Measurements from ENCODE around the gene ASTN2. TPM values are rescaled to one million over a fixed set of nuclear protein-coding genes. Genes with fewer than 3 reads are reported as not detected.

The ASTN2 gene
- polyA plus RNA-seq, 3 donors, result 17.2 to 17.5 (median 17.5) TPM

- DNase-seq (ENCODE audit: extremely low read depth in 1 of 11, low read depth in 9 of 11, low spot score in 4 of 11), result no peak
These were observed 10.7 kb upstream of the ASTN2 start for GRCh38 chr9:117425566-117425965.

DNA sequence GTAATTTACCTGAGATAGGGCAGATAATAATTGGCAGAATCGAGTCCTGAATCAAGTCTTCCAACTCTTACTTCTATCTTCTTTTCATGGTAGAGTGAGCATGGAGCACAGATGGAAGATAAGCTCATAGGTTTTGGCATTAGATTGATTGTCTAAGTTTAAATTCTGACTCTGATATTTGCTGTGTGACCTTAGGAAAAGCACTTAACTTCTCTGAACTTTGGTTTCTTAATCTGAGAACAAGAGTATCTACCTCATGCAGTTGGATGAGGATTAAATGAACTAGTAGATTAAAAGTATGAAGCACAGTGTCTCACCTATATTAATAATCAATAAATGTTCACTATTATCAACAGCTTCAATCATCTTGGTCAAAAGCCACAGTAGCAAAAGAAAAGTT lies 9.4 kb upstream of the ASTN2 start:
- no peak for DNase-seq (ENCODE audit: extremely low read depth in 1 of 11, low read depth in 9 of 11, low spot score in 4 of 11)

- DNase-seq (ENCODE audit: extremely low read depth in 1 of 11, low read depth in 9 of 11, low spot score in 4 of 11), result no peak
These were observed 3.3 kb upstream of the ASTN2 start for GRCh38 chr9:117418111-117418510.

DNA sequence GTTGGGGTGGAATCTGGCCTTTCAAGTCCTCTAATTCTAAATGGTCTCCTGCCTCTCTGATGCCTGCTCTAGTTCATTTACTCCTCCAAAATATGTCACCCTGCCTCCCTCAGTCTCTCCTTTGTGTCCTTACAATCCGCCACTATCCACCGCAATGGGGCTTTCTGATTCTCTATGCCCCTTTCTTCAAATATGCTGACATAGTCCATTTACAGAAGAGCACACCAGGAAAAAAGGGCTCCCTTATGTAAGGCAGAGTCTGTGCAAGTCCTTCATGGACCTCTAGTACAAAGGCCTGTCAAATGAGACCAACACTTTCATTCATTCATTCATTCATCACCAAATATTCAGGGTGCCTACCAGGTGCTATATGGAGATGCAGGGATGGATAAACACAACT lies 2.0 kb upstream of the ASTN2 start:
- no peak for DNase-seq (ENCODE audit: extremely low read depth in 1 of 11, low read depth in 9 of 11, low spot score in 4 of 11)

GRCh38 chr9:117415358-117415914 lies 579 bp upstream of the ASTN2 start:
- DNase-seq (ENCODE audit: extremely low read depth in 1 of 11, low read depth in 9 of 11, low spot score in 4 of 11), result no peak

GRCh38 chr9:117414220-117414905 lies 494 bp downstream of the ASTN2 start:
- no peak for DNase-seq (ENCODE audit: extremely low read depth in 1 of 11, low read depth in 9 of 11, low spot score in 4 of 11)

DNA sequence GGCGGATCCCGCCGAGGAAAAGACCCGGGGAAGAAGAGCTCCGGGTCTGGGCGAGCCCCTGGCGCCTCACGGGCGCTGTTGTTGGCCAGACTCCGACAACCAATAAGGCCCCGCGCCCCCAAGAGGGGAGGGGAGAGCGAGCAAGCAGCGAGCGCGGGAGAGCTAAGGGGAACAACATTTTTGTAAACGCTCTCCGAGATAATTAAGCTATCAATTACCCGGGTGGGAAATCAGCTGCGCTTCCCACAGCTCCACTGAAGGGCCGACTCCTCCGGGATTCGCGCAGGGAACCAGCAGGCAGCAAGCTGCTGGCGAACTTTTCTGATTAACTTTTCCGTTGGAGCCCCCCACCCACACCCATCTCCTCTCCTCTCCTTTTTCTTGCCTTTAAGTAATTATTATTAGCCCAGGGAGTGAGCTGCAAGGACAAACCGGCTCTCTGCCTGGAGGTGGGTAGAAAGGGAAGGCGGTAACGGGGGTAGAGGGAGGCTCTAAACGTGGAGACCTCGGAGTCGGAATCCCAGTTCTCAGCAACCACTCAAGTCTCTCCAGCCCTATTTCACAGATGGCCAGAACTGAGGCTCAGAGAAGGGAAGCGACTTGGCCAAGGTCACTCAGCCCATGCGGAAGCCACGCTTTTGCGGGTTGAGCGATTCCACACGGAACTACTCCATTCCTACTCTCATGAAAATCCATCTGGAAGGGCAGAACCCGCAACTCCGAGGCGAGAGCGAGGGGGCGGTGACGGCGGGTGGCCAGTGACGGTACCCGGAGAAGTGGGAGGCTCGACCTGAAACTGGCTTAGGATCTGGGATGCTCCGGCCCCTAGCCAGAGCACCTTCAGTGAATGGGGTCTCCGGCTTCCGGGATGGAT lies 1.3 kb downstream of the ASTN2 start:
- no peak for DNase-seq (ENCODE audit: extremely low read depth in 1 of 11, low read depth in 9 of 11, low spot score in 4 of 11)

DNA sequence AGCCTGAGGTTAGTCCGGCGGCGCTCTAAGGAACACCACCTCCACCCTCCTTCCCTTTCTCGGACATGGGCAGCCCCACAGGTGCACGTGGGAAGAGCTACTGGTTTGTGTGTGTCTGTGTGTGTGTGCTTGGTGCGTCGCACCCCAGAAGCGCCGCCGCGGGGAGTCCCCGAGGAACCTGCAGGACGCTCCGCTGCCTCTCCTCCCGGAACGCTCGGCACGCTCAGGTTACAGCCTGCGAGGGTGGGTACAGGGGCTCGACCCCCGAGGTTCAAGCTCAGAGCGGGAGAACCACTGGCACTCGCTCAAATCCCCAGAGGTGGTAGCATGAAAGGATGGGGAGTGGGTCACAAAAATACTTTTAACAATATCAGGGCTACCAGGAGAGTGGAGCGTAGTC lies 2.0 kb downstream of the ASTN2 start:
- DNase-seq (ENCODE audit: extremely low read depth in 1 of 11, low read depth in 9 of 11, low spot score in 4 of 11), result no peak

- DNase-seq (ENCODE audit: extremely low read depth in 1 of 11, low read depth in 9 of 11, low spot score in 4 of 11), result no peak
These were observed 2.7 kb downstream of the ASTN2 start for GRCh38 chr9:117412006-117412715.

GRCh38 chr9:117411547-117411946 lies 3.3 kb downstream of the ASTN2 start:
- DNase-seq (ENCODE audit: extremely low read depth in 1 of 11, low read depth in 9 of 11, low spot score in 4 of 11), result no peak

GRCh38 chr9:117409321-117409720 lies 5.5 kb downstream of the ASTN2 start:
- no peak for DNase-seq (ENCODE audit: extremely low read depth in 1 of 11, low read depth in 9 of 11, low spot score in 4 of 11)

GRCh38 chr9:117407436-117408022 lies 7.3 kb downstream of the ASTN2 start:
- DNase-seq (ENCODE audit: extremely low read depth in 1 of 11, low read depth in 9 of 11, low spot score in 4 of 11), result no peak

GRCh38 chr9:117405950-117406705 lies 8.7 kb downstream of the ASTN2 start:
- no peak for DNase-seq (ENCODE audit: extremely low read depth in 1 of 11, low read depth in 9 of 11, low spot score in 4 of 11)

DNA sequence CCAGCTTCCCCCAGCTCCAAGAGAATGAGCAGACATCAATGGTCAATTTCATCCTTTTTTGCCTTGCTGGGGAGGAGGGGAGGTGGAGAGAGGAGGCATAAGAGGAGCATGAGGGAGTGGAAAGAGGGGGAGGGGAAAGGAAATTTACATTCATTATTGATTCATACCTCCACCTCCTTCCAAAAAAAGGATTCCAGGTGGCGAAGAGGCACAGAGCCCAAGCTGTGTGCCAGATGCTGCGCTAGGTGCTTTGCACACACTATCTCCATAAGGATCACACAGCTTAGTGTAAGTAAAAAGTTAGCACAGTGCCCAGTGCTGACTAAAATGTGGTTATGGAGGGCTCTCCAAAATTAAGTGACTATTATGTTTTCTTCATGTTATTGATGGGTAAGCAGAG lies 11.0 kb downstream of the ASTN2 start:
- no peak for DNase-seq (ENCODE audit: extremely low read depth in 1 of 11, low read depth in 9 of 11, low spot score in 4 of 11)

GRCh38 chr9:117403403-117403811 lies 11.4 kb downstream of the ASTN2 start:
- no peak for DNase-seq (ENCODE audit: extremely low read depth in 1 of 11, low read depth in 9 of 11, low spot score in 4 of 11)

- no peak for DNase-seq (ENCODE audit: extremely low read depth in 1 of 11, low read depth in 9 of 11, low spot score in 4 of 11)
These were observed 14.7 kb downstream of the ASTN2 start for GRCh38 chr9:117400171-117400570.

- DNase-seq (ENCODE audit: extremely low read depth in 1 of 11, low read depth in 9 of 11, low spot score in 4 of 11), result no peak
These were observed 19.7 kb downstream of the ASTN2 start for GRCh38 chr9:117395151-117395650.

DNA sequence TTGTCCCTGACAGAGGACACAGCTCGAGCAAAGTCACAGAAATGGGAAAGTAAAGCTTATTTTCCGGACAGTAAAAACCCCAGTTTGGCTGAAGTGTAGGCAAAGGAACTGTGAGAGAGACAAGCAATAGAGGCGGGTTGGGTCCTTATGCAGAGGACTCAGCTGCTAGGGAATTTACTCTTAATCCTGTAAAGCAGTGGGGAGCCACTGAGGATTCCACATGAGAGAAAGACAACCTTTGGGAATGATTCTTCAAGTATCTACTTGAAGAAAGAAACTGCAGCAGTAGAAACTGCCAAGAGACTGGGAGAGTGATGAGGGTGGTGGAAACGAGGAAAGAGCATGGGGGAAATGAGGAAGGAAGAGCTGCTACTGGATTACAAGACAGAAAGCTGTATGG lies 20.2 kb downstream of the ASTN2 start:
- DNase-seq (ENCODE audit: extremely low read depth in 1 of 11, low read depth in 9 of 11, low spot score in 4 of 11), result no peak
